SK-N-SH (cell line): ENCODE data around the gene TTC17. TPM values are rescaled to one million over a fixed set of nuclear protein-coding genes. Genes with fewer than 3 reads are reported as not detected.

Experiments used
- CTCF ChIA-PET: fragments of 300-600, 350-600 bp; formaldehyde crosslinking; extraction: SDS; loops from one replicate; lab custom pipeline; 2021; lab: Yijun Ruan, JAX
- POLR2A ChIA-PET: fragments of 350-600 bp; sonication (Branson Sonifier 250); formaldehyde crosslinking; extraction: SDS; loops from one replicate; lab custom pipeline; 2020; ENCODE audit warnings: antibody characterized with exemption, inconsistent platforms; lab: Yijun Ruan, JAX
- DNase-seq: peaks from one replicate; pipeline ENCODE4 v3.0.0; 2012
- H2AFZ ChIP-seq: fragments of 200-600 bp; sonication (generic); 2 replicates; pipeline ENCODE4 v1.8.1; 2016; ENCODE audit warnings: antibody characterized with exemption, mild to moderate bottlenecking, low read depth
- H3F3A ChIP-seq: fragments of 200-600 bp; sonication (generic); replicated peaks from 2 replicates; pipeline ENCODE3; 2016; ENCODE audit warnings: antibody characterized with exemption, mild to moderate bottlenecking; ENCODE audit not compliant: insufficient read depth
- H3K27ac ChIP-seq, 2 experiments: fragments of 200-500 bp in 1 of 2; fragments of 200-600 bp in 1 of 2; sonication (Bioruptor generic) in 1 of 2; sonication (generic), shearing (Covaris generic) in 1 of 2; 2 replicates each; pipeline versions ENCODE4 v1.5.1 to v1.6.1; 2014 to 2016; ENCODE audit warnings: low read depth in 2 of 2, inconsistent platforms in 1 of 2, low read length in 1 of 2, mild to moderate bottlenecking in 1 of 2, mixed read lengths in 1 of 2
- H3K27me3 ChIP-seq: fragments of 200-600 bp; sonication (generic), shearing (Covaris generic); 2 replicates; pipeline ENCODE4 v1.6.1; 2016; ENCODE audit warnings: mixed run types; ENCODE audit not compliant: insufficient read depth
- H3K36me3 ChIP-seq, 2 experiments: fragments of 200-500 bp in 1 of 2; fragments of 200-600 bp in 1 of 2; sonication (Bioruptor generic) in 1 of 2; sonication (generic) in 1 of 2; replicated peaks in 1 of 2; 2 replicates each; pipeline versions ENCODE3 to v1.5.1; 2014 to 2016; ENCODE audit warnings: low read length in 1 of 2, mild to moderate bottlenecking in 1 of 2; ENCODE audit not compliant: insufficient read depth in 2 of 2, control insufficient read depth in 1 of 2
- H3K4me1 ChIP-seq, 2 experiments: fragments of 200-500 bp in 1 of 2; fragments of 200-600 bp in 1 of 2; sonication (Bioruptor generic) in 1 of 2; sonication (generic), shearing (Covaris generic) in 1 of 2; 2 replicates each; pipeline versions ENCODE4 v1.5.1 to v1.6.1; 2014 to 2016; ENCODE audit warnings: low read depth in 1 of 2, low read length in 1 of 2, mixed run types in 1 of 2; ENCODE audit not compliant: insufficient read depth in 2 of 2, control insufficient read depth in 1 of 2
- H3K4me2 ChIP-seq: fragments of 200-600 bp; sonication (generic), shearing (Covaris generic); 2 replicates; pipeline ENCODE4 v1.6.1; 2017; ENCODE audit warnings: mixed run types
- H3K4me3 ChIP-seq, 2 experiments: fragments of 200-500 bp in 1 of 2; fragments of 200-600 bp in 1 of 2; sonication (Bioruptor generic) in 1 of 2; sonication (generic), shearing (Covaris generic) in 1 of 2; 2 replicates each; pipeline versions ENCODE4 v1.5.1 to v1.8.1; 2014 to 2016; ENCODE audit warnings: low read depth in 2 of 2, inconsistent platforms in 1 of 2, low read length in 1 of 2, mild to moderate bottlenecking in 1 of 2, mixed read lengths in 1 of 2, moderate library complexity in 1 of 2
- H3K79me2 ChIP-seq: fragments of 200-600 bp; sonication (generic); 2 replicates; pipeline ENCODE4 v1.8.1; 2017; ENCODE audit warnings: mild to moderate bottlenecking; ENCODE audit not compliant: insufficient read depth
- H3K9ac ChIP-seq: fragments of 200-600 bp; sonication (generic); 2 replicates; pipeline ENCODE4 v1.6.1; 2017; ENCODE audit warnings: mixed run types
- H3K9me2 ChIP-seq: fragments of 200-600 bp; sonication (generic); 2 replicates; pipeline ENCODE4 v1.6.1; 2017; ENCODE audit warnings: mixed run types
- H3K9me3 ChIP-seq: fragments of 200-600 bp; sonication (generic); 2 replicates; pipeline ENCODE4 v1.6.1; 2017; ENCODE audit warnings: mixed run types, mild to moderate bottlenecking, moderate library complexity
- H4K20me1 ChIP-seq: fragments of 200-600 bp; sonication (generic); 2 replicates; pipeline ENCODE4 v1.6.1; 2017; ENCODE audit warnings: mild to moderate bottlenecking, mixed run types; ENCODE audit not compliant: insufficient read depth
- CHD2 ChIP-seq: fragments of 150-350 bp; IDR thresholded peaks from 2 replicates; pipeline ENCODE4 v1.6.1; 2018; ENCODE audit warnings: low read length; ENCODE audit not compliant: partially characterized antibody
- CTCF ChIP-seq: fragments of 200-600 bp; sonication (generic); IDR thresholded peaks from 2 replicates; pipeline ENCODE4 v1.6.1; 2017; ENCODE audit warnings: antibody characterized with exemption, mild to moderate bottlenecking, moderate library complexity
- ELF1 ChIP-seq: IDR thresholded peaks from 2 replicates; pipeline ENCODE4 v1.4.0; 2012
- EP300 ChIP-seq, 2 experiments: IDR thresholded peaks; 2 replicates each; pipeline versions ENCODE4 v1.4.0 to v1.6.1; 2012; ENCODE audit warnings: borderline replicate concordance in 1 of 2, low read depth in 1 of 2, low read length in 1 of 2
- EZH2phosphoT487 ChIP-seq: fragments of 200-600 bp; sonication (generic); IDR thresholded peaks from 2 replicates; pipeline ENCODE4 v1.6.1; 2017; ENCODE audit warnings: low read depth, mixed run types, mild to moderate bottlenecking, antibody characterized with exemption, moderate library complexity, borderline replicate concordance
- FOSL2 ChIP-seq: IDR thresholded peaks from 2 replicates; pipeline ENCODE4 v1.4.0; 2012; ENCODE audit warnings: low read depth, mild to moderate bottlenecking, moderate library complexity, borderline replicate concordance
- FOXM1 ChIP-seq: IDR thresholded peaks from 2 replicates; pipeline ENCODE4 v1.4.0; 2012; ENCODE audit warnings: low read depth, mild to moderate bottlenecking
- IRF3 ChIP-seq: fragments of 150-350 bp; IDR thresholded peaks from 2 replicates; pipeline ENCODE4 v1.6.1; 2016; ENCODE audit warnings: mild to moderate bottlenecking, low read depth, low read length
- NFIC ChIP-seq: IDR thresholded peaks from 2 replicates; pipeline ENCODE4 v1.4.0; 2012; ENCODE audit warnings: borderline replicate concordance
- NRF1 ChIP-seq: IDR thresholded peaks from 2 replicates; pipeline ENCODE4 v1.6.1; 2012; ENCODE audit warnings: low read depth, mild to moderate bottlenecking, low read length
- PBX3 ChIP-seq: IDR thresholded peaks from 2 replicates; pipeline ENCODE4; 2012
- POLR2AphosphoS5 ChIP-seq: IDR thresholded peaks from 2 replicates; pipeline ENCODE4 v1.6.1; 2012; ENCODE audit warnings: low read depth, low read length
- RFX5 ChIP-seq: IDR thresholded peaks from 2 replicates; pipeline ENCODE4 v1.6.1; 2012; ENCODE audit warnings: mild to moderate bottlenecking, improper control_type of control experiment, low read length
- RXRA ChIP-seq: IDR thresholded peaks from 2 replicates; pipeline ENCODE4 v1.4.0; 2012; ENCODE audit warnings: low read depth, mild to moderate bottlenecking, borderline replicate concordance
- SIN3A ChIP-seq: IDR thresholded peaks from 2 replicates; pipeline ENCODE4 v1.6.1; 2012; ENCODE audit warnings: low read depth, mild to moderate bottlenecking, low read length, moderate library complexity, borderline replicate concordance
- TCF12 ChIP-seq: IDR thresholded peaks from 2 replicates; pipeline ENCODE4 v1.4.0; 2012
- ZBTB33 ChIP-seq: IDR thresholded peaks from 2 replicates; pipeline ENCODE4 v1.4.0; 2012; ENCODE audit warnings: low read depth, borderline replicate concordance
- WGBS: methylation state at CpG from one replicate; pipeline ENCODE4 v1.1.6; 2017; ENCODE audit warnings: low lambda C conversion rate; 5-methylcytosine and 5-hydroxymethylcytosine counted together
- polyA plus RNA-seq, 3 experiments: library from polyadenylated mRNA; depleted of rRNA; stranded (reverse); fragments of >200 nt; gene quantifications; 2 replicates each; pipeline ENCODE4 v1.2.3, GENCODE V29; 2012

TTC17 gene
- polyA plus RNA-seq, 1 of the 3 experiments (the other 2 are of a cell fraction) = 66.0 TPM

GRCh38 chr11:43392713-43393112 lies 34.0 kb downstream of the TTC17 start:
- no peaks in the 10 kb centered on the region for H4K20me1 ChIP-seq
- no peak overlapping the region for H2AFZ ChIP-seq
- H3K27me3 ChIP-seq = no peaks in the 10 kb centered on the region
- ChIA-PET CTCF (interaction anchor here (1.1 to 1.4 kb wide), 3 partner anchors 14 to 27 kb away, joined by 3 to 4 read pairs (median 4); no protein-coding TSS in a partner anchor), POLR2A (no interaction called here)
- no peak for DNase-seq
- H3K27ac ChIP-seq = no peak overlapping the region
- no peaks in the 10 kb centered on the region for H3K9me3 ChIP-seq
- H3K36me3 ChIP-seq = peaks cover 64 to 69% of the 10 kb centered on the region in 2 experiments
- no peaks in the 10 kb centered on the region for H3K4me1 ChIP-seq
- TF ChIP-seq NRF1 (no peak), IRF3 (no peak), EP300 (IDR thresholded peaks at IDR 0.05; ENCODE audit: borderline replicate concordance in 1 of 2, low read depth in 1 of 2, low read length in 1 of 2) (no peak), FOXM1 (no peak), TCF12 (no peak), ELF1 (no peak), NFIC (no peak), RFX5 (no peak), RXRA (no peak), PBX3 (no peak), POLR2AphosphoS5 (no peak), ZBTB33 (no peak), FOSL2 (no peak), EZH2phosphoT487 (no peak), CTCF (no peak), CHD2 (no peak), SIN3A (no peak)
- whole genome bisulfite sequencing = 98% methylated on average over 5 of the region's 5 CpGs
- H3K9ac ChIP-seq = no peak overlapping the region
- H3K9me2 ChIP-seq = no peaks in the 10 kb centered on the region
- H3K79me2 ChIP-seq = peaks cover 13% of the 10 kb centered on the region
- H3F3A ChIP-seq = no peaks in the 10 kb centered on the region
- no peak overlapping the region for H3K4me2 ChIP-seq
- H3K4me3 ChIP-seq = no peak overlapping the region
